Transverse colon (tissue), 4 donors: ENCODE data around the gene NECTIN3. TPM values are rescaled to one million over a fixed set of nuclear protein-coding genes. Genes with fewer than 3 reads are reported as not detected.

Experiments used
- DNase-seq: peaks from one replicate; pipeline ENCODE4 v3.0.0-alpha.2; 2019
- H3K27ac ChIP-seq, 4 donors: fragments of 200-600 bp; sonication (generic); 2 replicates each; pipeline ENCODE4 v1.5.1; 2016 to 2018; ENCODE audit warnings: inconsistent platforms in 4 of 4
- H3K27me3 ChIP-seq: fragments of 200-600 bp; sonication (generic); 2 replicates; pipeline ENCODE4 v1.5.1; 2017; ENCODE audit warnings: inconsistent platforms
- H3K36me3 ChIP-seq, 4 donors: fragments of 200-600 bp; sonication (generic); 2 replicates each; pipeline ENCODE4 v1.5.1; 2017 to 2019; ENCODE audit warnings: inconsistent platforms in 4 of 4
- H3K4me1 ChIP-seq, 4 donors: fragments of 200-600 bp; sonication (generic); 2 replicates each; pipeline ENCODE4 v1.5.1; 2017 to 2020; ENCODE audit warnings: inconsistent platforms in 4 of 4
- H3K4me3 ChIP-seq, 4 donors: fragments of 200-600 bp; sonication (generic); 1 replicate in 1 of 4; 2 replicates in 3 of 4; pipeline versions ENCODE4 v1.5.1 to v1.6.1; 2017 to 2019; ENCODE audit warnings: inconsistent platforms in 4 of 4
- H3K9me3 ChIP-seq, 2 donors: fragments of 200-600 bp; sonication (generic); 2 replicates each; pipeline ENCODE4 v1.5.1; 2017 to 2019; ENCODE audit warnings: inconsistent platforms in 2 of 2
- CTCF ChIP-seq, 5 experiments: fragments of 200-600 bp in 3 of 5; fragments of 450-650 bp in 2 of 5; sonication (generic) in 3 of 5; IDR thresholded peaks; 1 replicate in 2 of 5; 2 replicates in 3 of 5; pipeline ENCODE4 v1.5.1; 2016 to 2017; ENCODE audit warnings: antibody characterized with exemption in 5 of 5, inconsistent platforms in 3 of 5, mild to moderate bottlenecking in 2 of 5, moderate library complexity in 1 of 5
- EP300 ChIP-seq: sonication (generic); formaldehyde crosslinking; IDR thresholded peaks from one replicate; pipeline ENCODE4 v1.6.1; 2017; ENCODE audit warnings: antibody characterized with exemption, low read depth
- POLR2A ChIP-seq: fragments of 450-650 bp; IDR thresholded peaks from one replicate; pipeline ENCODE4 v1.6.1; 2016; ENCODE audit warnings: antibody characterized with exemption, mild to moderate bottlenecking, moderate library complexity
- POLR2AphosphoS5 ChIP-seq, 3 donors: sonication (generic); formaldehyde crosslinking; IDR thresholded peaks; one replicate each; pipeline ENCODE4 v1.6.1; 2016; ENCODE audit warnings: antibody characterized with exemption in 3 of 3
- WGBS, 2 donors: methylation state at CpG; one replicate each; pipeline ENCODE4 v1.1.5; 2018; ENCODE audit warnings: low coverage in 1 of 2; 5-methylcytosine and 5-hydroxymethylcytosine counted together
- in situ Hi-C, 4 donors: fragments of 200-750 bp; cut with MboI; loops; one replicate each; pipeline versions ENCODE4 v1.15.0 to v1.15.1; 2017; ENCODE audit warnings: low sequenced_read_pairs in 3 of 4, low pct_ligation_motif_present in 1 of 4, low pct_unique_long_range_greater_than_20kb in 1 of 4
- intact Hi-C: fragments of 100-400 bp; cut with DNase I; formaldehyde crosslinking; loops from one replicate; pipeline ENCODE4 v1.15.1; 2023; ENCODE audit warnings: low total_unique reads
- total RNA-seq, 4 donors: library from RNA; depleted of rRNA; stranded (reverse); fragments of >200 nt; gene quantifications; one replicate each; pipeline ENCODE4 v1.1.0, GENCODE V29; 2016

NECTIN3 gene
- total RNA-seq, 4 donors from 2014 or later, result 28.1 to 104 (median 40.8) TPM

GRCh38 chr3:111193472-111193871 lies 121.9 kb downstream of the NECTIN3 start:
- WGBS, 2 donors, result 86 to 88% methylated on average over 3 of the region's 3 CpGs
- no peak for TF ChIP-seq POLR2AphosphoS5 (IDR thresholded peaks at IDR 0.05)
- no peak for TF ChIP-seq CTCF (IDR thresholded peaks at IDR 0.05)
- TF ChIP-seq EP300, result no peak
- TF ChIP-seq POLR2A, result no peak
- no peaks in the 10 kb centered on the region for H3K4me1 ChIP-seq
- intact Hi-C loops (no loop called here), in situ Hi-C loops (no loop called here)
- no peak overlapping the region for H3K27ac ChIP-seq
- peaks cover 0 to 8% (median 0%) of the 10 kb centered on the region in 4 donors for H3K36me3 ChIP-seq
- H3K9me3 ChIP-seq, result no peaks in the 10 kb centered on the region
- H3K4me3 ChIP-seq, result no peak overlapping the region
- no peaks in the 10 kb centered on the region for H3K27me3 ChIP-seq
- no peak for DNase-seq

- H3K9me3 ChIP-seq, result no peaks in the 10 kb centered on the region
- no peaks in the 10 kb centered on the region for H3K4me1 ChIP-seq
- no peak overlapping the region for H3K4me3 ChIP-seq
- TF ChIP-seq POLR2A (no peak), EP300 (no peak), POLR2AphosphoS5 (IDR thresholded peaks at IDR 0.05) (no peak), CTCF (IDR thresholded peaks at IDR 0.05) (no peak)
- peaks cover 0 to 8% (median 0%) of the 10 kb centered on the region in 4 donors for H3K36me3 ChIP-seq
- H3K27me3 ChIP-seq, result no peaks in the 10 kb centered on the region
- WGBS, 2 donors, result 94 to 97% methylated on average over 1 of the region's 1 CpG
- in situ Hi-C loops, result no loop called here
- DNase-seq, result no peak
- intact Hi-C loops, result no loop called here
- no peak overlapping the region for H3K27ac ChIP-seq
Measured at GRCh38 chr3:111194048-111194447, 122.4 kb downstream of the NECTIN3 start.

GRCh38 chr3:111197485-111197884 lies 125.9 kb downstream of the NECTIN3 start:
- Histone ChIP-seq H3K27ac (no peak overlapping the region), H3K9me3 (no peaks in the 10 kb centered on the region), H3K4me1 (no peaks in the 10 kb centered on the region), H3K27me3 (no peaks in the 10 kb centered on the region), H3K36me3 (peaks cover 0 to 8% (median 0%) of the 10 kb centered on the region in 4 donors), H3K4me3 (no peak overlapping the region)
- intact Hi-C loops, result no loop called here
- no peak for TF ChIP-seq POLR2A
- no peak for TF ChIP-seq CTCF (IDR thresholded peaks at IDR 0.05)
- TF ChIP-seq EP300, result no peak
- no peak for TF ChIP-seq POLR2AphosphoS5 (IDR thresholded peaks at IDR 0.05)
- no peak for DNase-seq
- in situ Hi-C loops, result no loop called here
- 68 to 76% methylated on average over 3 of the region's 3 CpGs for WGBS, 2 donors

- intact Hi-C loops (no loop called here), in situ Hi-C loops (no loop called here)
- Histone ChIP-seq H3K4me3 (no peak overlapping the region), H3K27me3 (no peaks in the 10 kb centered on the region), H3K4me1 (no peaks in the 10 kb centered on the region), H3K27ac (no peak overlapping the region), H3K9me3 (no peaks in the 10 kb centered on the region), H3K36me3 (peaks cover 0 to 8% (median 0%) of the 10 kb centered on the region in 4 donors)
- DNase-seq, result no peak
- no peak for TF ChIP-seq CTCF (IDR thresholded peaks at IDR 0.05)
- TF ChIP-seq POLR2AphosphoS5 (IDR thresholded peaks at IDR 0.05), result no peak
- TF ChIP-seq EP300, result no peak
- TF ChIP-seq POLR2A, result no peak
Measured at GRCh38 chr3:111200027-111200426, 128.4 kb downstream of the NECTIN3 start.
